Fibroblast of upper back skin (primary cell): ENCODE measurements around the gene ANAPC16.
"Not testable (repeated sequence)": the region's sequence is repeated elsewhere in the genome, so short reads cannot be mapped to it uniquely, and the experiment has no call there.

Experiments used
- DNase-seq: peaks from one replicate; pipeline ENCODE4 v3.0.0-alpha.2; 2013

Gene ANAPC16

DNA sequence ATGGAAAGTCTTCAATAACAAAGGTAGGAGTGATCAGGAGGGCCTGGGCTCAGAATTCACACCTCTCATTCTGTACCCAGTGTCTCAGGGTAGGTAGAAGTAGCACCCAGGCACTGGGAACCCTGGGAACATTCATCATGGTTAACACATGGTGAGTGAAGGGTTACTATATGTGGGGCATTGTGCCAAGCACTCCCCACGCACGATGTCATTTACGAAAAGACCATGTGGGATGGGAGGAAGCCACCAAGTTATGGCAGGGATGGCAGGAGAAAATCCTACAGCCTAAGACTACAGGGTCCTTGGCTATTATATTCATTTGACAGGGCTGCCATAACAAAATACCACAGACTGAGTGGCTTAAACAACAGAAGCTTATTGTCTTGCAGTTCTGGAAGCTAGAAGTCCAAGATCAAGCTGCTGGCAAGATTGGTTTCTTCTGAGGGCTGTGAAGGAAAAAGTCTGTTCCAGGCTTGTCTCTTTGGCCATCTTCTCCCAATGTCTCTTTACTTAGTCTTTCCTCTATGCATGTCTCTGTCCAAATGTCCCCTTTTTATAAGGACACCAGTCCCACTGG, 30.2 kb downstream of the ANAPC16 start:
- no peak for DNase-seq

- peak; percentile 49 for DNase-seq
Observed at GRCh38 chr10:72248468-72249151, 32.8 kb downstream of the ANAPC16 start.

DNA sequence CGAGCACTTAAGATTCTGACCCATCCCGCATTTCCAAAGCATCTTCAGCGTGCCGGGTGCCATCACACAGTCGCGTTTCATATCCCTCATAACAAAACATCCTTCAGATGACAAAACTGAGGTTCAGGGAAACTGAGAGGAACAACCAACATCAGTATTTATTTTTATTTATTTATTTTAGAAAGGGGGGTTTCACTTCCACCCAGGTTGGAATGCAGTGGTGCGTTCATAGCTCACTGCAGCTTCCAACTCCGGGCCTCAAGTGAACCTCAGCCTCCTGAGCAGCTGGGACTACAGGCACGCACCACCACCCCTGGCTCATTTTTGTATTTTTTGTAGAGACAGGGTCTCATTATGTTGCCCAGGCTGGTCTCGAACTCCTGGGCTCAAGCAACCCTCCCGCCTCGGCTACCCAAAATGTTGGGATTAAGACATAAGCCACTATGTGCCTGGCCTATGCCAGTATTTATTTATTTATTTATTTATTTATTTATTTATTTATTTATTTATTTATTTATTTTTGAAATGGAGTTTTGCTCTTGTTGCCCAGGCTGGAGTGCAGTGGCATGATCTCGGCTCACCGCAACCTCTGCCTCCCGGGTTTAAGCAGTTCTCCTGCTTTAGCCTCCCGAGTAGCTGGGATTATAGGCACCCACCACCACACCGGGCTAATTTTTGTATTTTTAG, 33.5 kb downstream of the ANAPC16 start:
- DNase-seq, result not testable (repeated sequence)

- DNase-seq, result peak; percentile 77
Observed at GRCh38 chr10:72250666-72251065, 34.9 kb downstream of the ANAPC16 start.

GRCh38 chr10:72251635-72252034, 35.8 kb downstream of the ANAPC16 start:
- no peak for DNase-seq

- peak; percentile 25 for DNase-seq
Observed at GRCh38 chr10:72252972-72253371, 37.2 kb downstream of the ANAPC16 start.

GRCh38 chr10:72253578-72253977, 37.8 kb downstream of the ANAPC16 start:
- no peak for DNase-seq

DNA sequence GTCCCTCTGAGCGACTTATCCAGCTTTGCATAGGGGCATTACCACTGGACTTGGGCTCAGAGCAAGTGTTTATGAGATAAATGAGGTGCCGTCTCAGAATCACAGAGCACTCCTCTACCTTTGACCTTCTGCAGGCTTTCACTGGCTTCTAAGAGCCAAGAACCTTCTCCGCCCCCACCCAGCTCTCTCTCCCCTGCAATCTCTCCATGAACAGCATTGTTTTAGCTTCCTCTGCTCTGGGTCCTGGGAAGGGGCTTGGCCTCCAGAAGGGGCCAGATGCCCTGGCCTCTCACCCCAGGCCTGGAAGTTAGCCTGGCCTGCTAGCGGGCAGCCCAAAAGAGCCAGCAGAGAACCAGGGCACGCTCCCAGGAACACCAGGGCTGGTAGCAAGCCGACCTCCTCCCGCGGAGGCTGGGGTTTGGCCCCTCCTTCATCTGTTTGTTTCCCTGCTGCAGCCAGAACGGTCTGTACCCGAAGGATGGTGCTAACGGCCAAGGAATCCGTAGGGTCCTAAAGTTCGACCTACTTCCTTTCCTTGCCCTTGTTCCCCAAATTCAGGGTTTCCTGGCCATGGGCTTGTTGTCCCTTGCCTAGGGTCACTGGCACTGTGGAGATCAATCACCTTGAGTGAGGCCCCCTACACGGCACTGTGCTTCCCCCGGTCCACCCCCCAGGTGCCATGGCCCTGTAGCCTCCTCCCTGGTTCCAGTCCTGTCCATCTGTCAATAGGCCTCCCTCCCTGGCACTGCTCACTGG, 39.2 kb downstream of the ANAPC16 start:
- peak; percentile 69 for DNase-seq

DNA sequence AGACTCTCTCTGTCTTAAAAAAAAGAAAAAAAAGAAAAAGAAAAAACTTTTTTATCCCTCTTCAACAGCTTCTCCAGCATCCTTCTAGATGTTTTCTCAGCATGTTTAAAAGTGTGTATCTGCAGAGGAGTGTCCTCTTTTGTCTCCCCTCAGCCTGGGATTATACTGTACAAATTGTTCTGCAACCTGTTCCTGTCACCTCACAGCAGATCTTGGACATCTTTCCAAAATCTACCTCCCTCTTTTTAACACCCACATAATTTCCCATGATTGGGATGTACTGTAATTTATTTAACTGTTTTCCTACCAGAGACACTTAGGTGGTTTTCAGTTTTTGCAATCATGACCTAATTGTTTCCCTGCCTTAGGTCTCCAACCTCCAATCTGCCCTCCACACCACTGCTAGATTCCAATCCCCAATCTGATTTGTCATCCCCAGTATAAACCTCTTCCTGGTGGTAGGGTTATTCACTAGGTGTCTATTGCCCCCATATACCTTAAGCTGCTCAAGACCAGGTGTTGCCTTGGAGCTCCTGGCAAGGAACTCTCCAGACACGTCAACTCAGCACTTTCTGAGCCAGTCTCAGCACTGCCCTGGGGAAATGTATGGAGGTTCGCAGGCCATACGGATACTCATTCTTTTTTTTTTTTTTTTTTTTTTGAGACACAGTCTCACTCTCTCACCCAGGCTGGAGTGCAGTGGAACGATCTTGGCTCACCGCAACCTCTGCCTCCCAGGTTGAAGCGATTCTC, 40.3 kb downstream of the ANAPC16 start:
- no peak for DNase-seq

GRCh38 chr10:72257051-72257892, 41.5 kb downstream of the ANAPC16 start:
- DNase-seq, result no peak

DNA sequence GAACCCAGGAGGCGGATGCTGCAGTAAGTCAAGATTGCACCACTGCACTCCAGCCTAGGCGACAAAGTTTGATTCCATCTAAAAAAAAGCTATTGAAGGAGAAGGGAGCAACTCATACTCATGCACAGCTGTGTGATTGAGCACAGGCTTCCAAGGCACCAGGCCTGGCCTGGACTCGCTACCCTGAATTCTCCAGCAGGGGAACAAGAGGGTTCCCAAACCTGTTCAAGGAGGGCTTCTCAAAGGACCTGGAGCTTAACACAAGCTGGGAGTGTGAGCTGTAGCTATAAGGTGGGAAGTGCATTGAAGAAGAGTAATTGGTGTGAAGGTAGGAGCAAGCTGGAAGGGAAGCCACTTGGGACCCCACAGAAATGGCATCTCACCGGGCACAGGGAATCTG, 42.8 kb downstream of the ANAPC16 start:
- no peak for DNase-seq

GRCh38 chr10:72259491-72260238, 43.9 kb downstream of the ANAPC16 start:
- peak; percentile 93 for DNase-seq

GRCh38 chr10:72260239-72260975, 44.6 kb downstream of the ANAPC16 start:
- DNase-seq, result peak; percentile 96

DNA sequence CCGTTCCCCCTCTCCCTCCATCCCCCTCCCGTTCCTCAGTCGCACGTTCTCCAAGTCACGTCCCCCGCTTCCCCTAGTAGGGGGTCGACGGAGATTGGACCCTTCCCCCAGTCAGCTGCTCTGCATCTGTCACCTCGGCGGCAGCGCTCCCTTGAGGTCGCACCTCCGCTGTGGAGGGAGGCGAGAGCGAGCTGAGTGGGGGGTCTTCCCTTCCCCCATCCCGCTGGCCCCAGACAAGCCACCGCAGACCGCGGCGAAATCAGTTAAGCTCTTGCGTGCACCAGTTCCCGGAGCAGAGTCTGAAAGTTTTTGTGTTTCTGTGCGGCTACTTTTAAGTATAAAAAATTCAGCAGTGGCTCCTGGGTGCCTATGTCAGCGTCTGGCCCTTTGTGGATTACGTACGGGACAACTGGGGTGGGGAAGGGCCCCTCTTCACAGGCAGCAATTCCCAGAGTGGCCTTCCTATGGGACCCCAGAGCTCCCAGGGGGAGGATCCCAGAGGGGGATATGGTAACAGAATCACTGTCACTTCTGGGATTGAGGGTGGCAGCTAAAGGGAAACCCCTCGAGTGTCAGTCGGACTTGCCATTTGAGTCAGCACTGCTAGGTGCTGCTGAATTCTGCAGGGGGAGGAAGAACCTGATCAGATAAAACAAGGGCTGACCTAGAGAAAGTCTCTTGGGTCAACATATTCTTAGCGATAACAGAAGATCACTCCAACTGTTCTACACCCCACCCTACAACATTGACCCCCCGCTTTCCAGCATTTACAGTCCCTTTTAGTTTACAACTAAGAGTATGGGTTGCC, 45.4 kb downstream of the ANAPC16 start:
- no peak for DNase-seq

DNA sequence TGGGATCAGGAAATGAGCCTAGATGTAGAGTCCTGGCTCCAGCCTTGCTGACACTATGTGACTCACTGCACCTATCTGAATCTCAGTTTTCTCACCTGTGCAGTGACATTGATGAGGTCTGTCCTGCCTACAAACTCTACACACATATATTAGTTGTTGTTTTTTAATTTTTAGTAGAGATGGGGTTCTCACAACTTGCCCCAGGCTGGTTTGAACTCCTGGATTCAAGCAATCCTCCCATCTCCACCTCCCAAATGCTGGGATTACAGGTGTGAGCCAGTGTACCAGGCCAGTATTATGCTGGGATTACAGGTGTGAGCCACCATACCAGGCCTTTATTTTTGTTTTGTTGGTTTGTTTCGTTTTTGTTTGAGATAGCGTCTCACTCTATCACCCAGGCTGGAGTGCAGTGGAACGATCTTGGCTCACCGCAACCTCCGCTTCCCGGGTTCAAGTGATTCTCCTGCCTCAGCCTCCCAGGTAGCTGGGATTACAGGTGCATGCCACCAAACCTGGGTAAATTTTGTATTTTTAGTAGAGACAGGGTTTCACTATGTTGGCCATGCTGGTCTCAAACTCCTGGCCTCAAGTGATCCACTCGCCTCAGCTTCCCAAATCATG, 46.1 kb downstream of the ANAPC16 start:
- no peak for DNase-seq

GRCh38 chr10:72263613-72264241, 47.9 kb downstream of the ANAPC16 start:
- no peak for DNase-seq

DNA sequence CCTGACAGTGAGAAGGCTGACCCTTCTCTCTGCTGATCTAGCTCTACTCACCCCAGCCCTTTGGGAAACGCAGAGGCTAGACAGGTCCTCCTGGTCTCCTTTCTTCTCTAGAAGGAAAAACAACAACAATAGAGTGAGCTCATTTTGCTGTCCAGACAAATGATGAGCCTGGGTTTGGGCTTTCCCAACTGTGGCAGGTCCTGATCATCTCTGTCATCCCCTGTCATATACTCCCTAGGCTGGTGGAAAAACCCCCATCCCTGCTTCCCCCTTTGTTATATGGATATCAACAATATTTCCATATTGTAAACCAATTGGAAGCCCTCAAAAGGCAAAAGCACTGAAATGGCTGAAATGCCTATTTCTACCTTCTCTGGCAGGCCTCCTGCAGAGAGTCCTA, 48.7 kb downstream of the ANAPC16 start:
- no peak for DNase-seq

GRCh38 chr10:72265508-72265907, 49.7 kb downstream of the ANAPC16 start:
- DNase-seq, result no peak
